Neural cell (in vitro differentiated cells): Measurements from ENCODE around the gene PAMR1.

Experiments used
- CTCF ChIP-seq: fragments of 450-650 bp; IDR thresholded peaks from 2 replicates; pipeline ENCODE4 v1.5.1; 2014; ENCODE audit warnings: antibody characterized with exemption, mild to moderate bottlenecking, moderate library complexity; ENCODE audit not compliant: poor library complexity, severe bottlenecking
- EP300 ChIP-seq: fragments of 450-650 bp; conservative IDR thresholded peaks from 2 replicates; pipeline ENCODE4 v1.6.1; 2014; ENCODE audit warnings: antibody characterized with exemption, mild to moderate bottlenecking, moderate library complexity; ENCODE audit not compliant: poor library complexity, severe bottlenecking
- EZH2 ChIP-seq: fragments of 200-600, 300-800 bp; shearing (Covaris generic), sonication (generic); IDR thresholded peaks from 2 replicates; pipeline ENCODE4 v1.6.1; 2014; ENCODE audit warnings: antibody characterized with exemption, low read length, borderline replicate concordance, mild to moderate bottlenecking; ENCODE audit not compliant: insufficient read depth, poor library complexity, severe bottlenecking
- POLR2AphosphoS5 ChIP-seq: IDR thresholded peaks from 2 replicates; pipeline ENCODE4 v1.6.1; 2012
- REST ChIP-seq: IDR thresholded peaks from 2 replicates; pipeline ENCODE4 v1.6.1; 2012; ENCODE audit warnings: borderline replicate concordance
- SMC3 ChIP-seq: fragments of 450-650 bp; conservative IDR thresholded peaks from 2 replicates; pipeline ENCODE4 v1.6.1; 2014; ENCODE audit warnings: antibody characterized with exemption, mild to moderate bottlenecking, moderate library complexity; ENCODE audit not compliant: poor library complexity
- TAF1 ChIP-seq: IDR thresholded peaks from 2 replicates; pipeline ENCODE4 v1.6.1; 2012; ENCODE audit warnings: low read depth

DNA sequence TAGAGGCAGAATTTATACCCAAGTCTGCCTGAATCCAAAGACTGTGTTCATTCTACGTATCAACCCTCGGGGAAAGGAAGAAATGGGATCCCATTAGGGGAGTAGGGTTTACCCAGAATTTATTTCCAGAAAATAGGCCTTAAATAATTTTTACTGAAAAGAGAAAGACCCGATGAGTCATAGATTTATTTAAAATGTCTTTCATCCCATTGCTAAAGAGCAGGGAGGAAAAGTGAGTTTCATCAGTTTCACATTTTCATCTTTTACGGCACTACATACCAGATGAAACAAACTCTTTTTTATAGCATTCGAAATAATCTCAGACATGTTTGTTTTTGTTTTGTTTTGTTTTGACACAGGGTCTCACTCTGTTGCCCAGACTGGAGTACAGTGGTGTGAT lies 137.4 kb downstream of the PAMR1 start:
- TF ChIP-seq CTCF (no peak), SMC3 (no peak), TAF1 (no peak), REST (no peak), POLR2AphosphoS5 (no peak), EP300 (no peak), EZH2 (no peak)
